Measurements from ENCODE around the gene GLS.
A peak's percentile ranks its signal among the peaks of the same experiment; 100 is the strongest.

The GLS gene

GRCh38 chr2:190965580-190966222 lies 85.1 kb downstream of the GLS start:
- H3K4me1 Mint-ChIP-seq, result peaks cover 19% of the 10 kb centered on the region
- H3K36me3 Mint-ChIP-seq (ENCODE audit: low read depth), result peaks cover 22% of the 10 kb centered on the region

GRCh38 chr2:190968522-190968921 lies 87.9 kb downstream of the GLS start:
- Mint-ChIP-seq H3K27me3 (ENCODE audit: low read depth, poor library complexity) (peaks cover 2% of the 10 kb centered on the region), H3K4me3 (no peak overlapping the region), H3K36me3 (ENCODE audit: low read depth) (peaks cover 36% of the 10 kb centered on the region), H3K4me1 (no peaks in the 10 kb centered on the region), H3K9me3 (no peaks in the 10 kb centered on the region), H3K27ac (no peak overlapping the region)
- no peak for TF ChIP-seq CTCF (IDR thresholded peaks at IDR 0.05)
- DNase-seq, result no peak

More at GRCh38 chr2:190965580-190966222, 85.1 kb downstream of the GLS start:
- Mint-ChIP-seq H3K27me3 (ENCODE audit: low read depth, poor library complexity) (peaks cover 2% of the 10 kb centered on the region), H3K4me3 (no peak overlapping the region), H3K27ac (no peak overlapping the region), H3K9me3 (no peaks in the 10 kb centered on the region)
- DNase-seq, result no peak
- no peak for TF ChIP-seq CTCF (IDR thresholded peaks at IDR 0.05)

DNA sequence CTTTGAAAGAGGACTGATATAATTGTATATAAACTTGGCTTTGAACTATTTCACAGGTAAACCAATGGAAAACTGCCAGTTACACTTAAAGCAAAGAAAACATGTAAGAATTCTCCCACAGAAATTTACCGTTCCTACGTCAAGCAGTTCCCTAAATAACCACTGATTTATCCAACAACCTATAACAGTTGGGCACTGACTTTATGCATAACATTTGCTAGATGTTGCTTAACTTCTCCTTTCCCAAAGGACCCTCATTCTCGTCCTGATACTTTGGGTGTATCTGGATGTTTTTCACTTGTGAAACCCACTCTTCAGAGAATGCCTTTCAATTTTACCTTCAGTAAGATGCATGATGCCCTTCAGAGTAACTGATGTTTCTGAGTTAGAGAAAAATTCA lies 89.5 kb downstream of the GLS start:
- DNase-seq, result no peak
- Mint-ChIP-seq H3K36me3 (ENCODE audit: low read depth) (peaks cover 52% of the 10 kb centered on the region), H3K4me1 (no peaks in the 10 kb centered on the region), H3K9me3 (no peaks in the 10 kb centered on the region), H3K27me3 (ENCODE audit: low read depth, poor library complexity) (peaks cover 2% of the 10 kb centered on the region), H3K4me3 (no peak overlapping the region), H3K27ac (no peak overlapping the region)
- no peak for TF ChIP-seq CTCF (IDR thresholded peaks at IDR 0.05)

DNA sequence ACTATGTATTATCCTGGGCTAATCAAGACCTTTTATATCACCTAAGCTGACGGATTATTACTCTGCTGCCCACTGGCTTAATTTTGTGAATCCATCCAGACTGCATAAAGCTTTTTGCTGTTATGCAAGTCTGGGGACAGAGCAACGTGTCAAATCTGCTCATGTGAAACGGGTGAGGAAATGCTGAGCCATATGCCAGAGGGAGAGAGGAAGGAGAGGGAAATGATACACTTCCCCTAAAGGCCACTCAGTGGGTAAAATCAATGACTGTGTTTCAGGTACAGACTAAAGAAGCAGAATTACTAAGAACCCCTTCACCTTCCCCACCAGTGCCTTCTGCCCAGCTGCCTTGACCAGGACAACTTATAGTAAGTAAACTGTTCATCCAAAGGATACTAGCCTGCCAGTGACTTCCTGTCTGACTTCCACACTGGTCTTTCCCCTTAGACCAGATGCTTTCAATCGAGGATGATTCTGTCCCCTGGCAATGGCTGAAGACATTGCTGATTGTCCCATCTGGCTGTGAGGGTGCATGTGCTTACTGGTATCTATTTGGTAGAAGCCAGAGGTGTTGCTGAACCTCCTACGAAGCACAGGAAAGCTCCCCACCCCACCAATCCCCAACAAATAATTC lies 90.4 kb downstream of the GLS start:
- no peak for DNase-seq
- Mint-ChIP-seq H3K4me3 (no peak overlapping the region), H3K27ac (peak overlapping the region; percentile 48)

GRCh38 chr2:190972213-190972612 lies 91.6 kb downstream of the GLS start:
- DNase-seq, result no peak
- Mint-ChIP-seq H3K9me3 (no peaks in the 10 kb centered on the region), H3K27ac (no peak overlapping the region), H3K36me3 (ENCODE audit: low read depth) (peaks cover 67% of the 10 kb centered on the region), H3K27me3 (ENCODE audit: low read depth, poor library complexity) (no peaks in the 10 kb centered on the region), H3K4me1 (no peaks in the 10 kb centered on the region), H3K4me3 (no peak overlapping the region)
- no peak for TF ChIP-seq CTCF (IDR thresholded peaks at IDR 0.05)

More for the DNA sequence above, 90.4 kb downstream of the GLS start:
- no peaks in the 10 kb centered on the region for H3K9me3 Mint-ChIP-seq
- H3K4me1 Mint-ChIP-seq, result no peaks in the 10 kb centered on the region
- H3K36me3 Mint-ChIP-seq (ENCODE audit: low read depth), result peaks cover 61% of the 10 kb centered on the region
- peaks cover 2% of the 10 kb centered on the region for H3K27me3 Mint-ChIP-seq (ENCODE audit: low read depth, poor library complexity)
- no peak for TF ChIP-seq CTCF (IDR thresholded peaks at IDR 0.05)

GRCh38 chr2:190972846-190973245 lies 92.2 kb downstream of the GLS start:
- H3K9me3 Mint-ChIP-seq, result no peaks in the 10 kb centered on the region
- H3K27ac Mint-ChIP-seq, result no peak overlapping the region
- H3K4me1 Mint-ChIP-seq, result peaks cover 6% of the 10 kb centered on the region
- DNase-seq, result no peak
- TF ChIP-seq CTCF (IDR thresholded peaks at IDR 0.05), result no peak
- H3K4me3 Mint-ChIP-seq, result no peak overlapping the region
- H3K27me3 Mint-ChIP-seq (ENCODE audit: low read depth, poor library complexity), result no peaks in the 10 kb centered on the region
- peaks cover 72% of the 10 kb centered on the region for H3K36me3 Mint-ChIP-seq (ENCODE audit: low read depth)

Data from nephron progenitor cell (in vitro differentiated cells).